ENCODE data around the gene GLCCI1. TPM values are rescaled to one million over a fixed set of nuclear protein-coding genes. Genes with fewer than 3 reads are reported as not detected.

GLCCI1 gene
- polyA plus RNA-seq, 1 donor: 14.6 TPM

DNA sequence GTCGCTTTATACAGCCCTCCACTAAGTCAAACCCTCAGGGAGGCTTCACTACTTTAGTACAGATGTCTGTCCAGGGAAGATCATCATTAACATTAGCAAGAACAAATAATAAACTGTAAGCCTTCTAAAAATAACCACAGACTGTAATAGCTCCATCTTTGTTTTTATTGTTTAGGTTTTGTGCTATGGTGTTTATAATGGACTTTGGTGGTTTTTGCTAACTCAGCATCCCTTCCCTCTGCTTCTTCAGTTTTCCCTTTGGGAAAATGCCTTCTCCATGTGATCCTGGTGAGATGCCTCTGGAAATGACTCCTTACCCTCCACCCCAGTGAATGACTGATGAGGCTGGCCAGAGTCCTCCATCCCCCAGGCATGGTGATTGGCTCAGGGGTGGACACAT lies 162.1 kb downstream of the GLCCI1 start:
- DNase-seq (ENCODE audit: low read depth): no peak

DNA sequence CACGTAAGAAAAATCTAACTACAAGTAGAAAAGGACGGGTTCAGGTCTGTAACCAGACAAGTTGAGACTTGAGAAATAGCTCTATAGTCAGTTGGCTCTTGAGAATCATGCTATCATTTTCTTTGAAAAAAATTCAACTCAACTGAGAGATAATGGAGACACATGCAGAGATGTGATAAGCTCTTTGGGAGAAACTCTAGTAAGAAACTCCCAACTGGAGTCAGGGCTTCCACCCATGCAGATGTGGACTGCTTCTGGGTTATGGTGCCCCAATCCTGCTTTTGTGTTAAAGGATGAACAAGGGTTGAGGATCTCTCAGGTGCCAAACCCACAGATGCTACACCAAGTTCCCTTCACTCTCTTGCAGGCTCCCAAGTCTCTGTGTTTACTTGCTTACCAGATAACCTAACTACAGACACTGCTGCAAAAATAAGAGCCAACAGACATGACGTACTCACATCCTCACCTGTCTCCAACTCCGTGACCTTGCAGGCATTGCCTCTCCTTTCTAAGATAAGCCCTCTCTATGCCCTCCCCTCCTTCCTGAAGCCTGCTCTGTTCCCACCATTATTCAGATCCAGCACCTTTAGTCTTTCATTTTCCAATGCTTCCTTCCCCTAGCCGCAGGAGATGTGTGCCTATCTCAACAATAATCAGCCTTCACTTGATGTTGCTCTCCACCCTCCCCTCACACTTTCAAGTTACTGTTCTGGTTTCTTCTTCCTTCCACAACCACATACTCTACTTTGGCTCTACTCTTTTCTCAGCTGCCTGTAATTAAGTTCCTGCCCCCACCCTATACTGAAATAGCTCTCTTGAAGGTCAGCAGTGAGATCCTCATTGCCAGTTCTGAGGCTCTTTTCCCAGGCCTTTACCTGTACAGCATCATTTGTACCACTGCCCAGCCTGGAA lies 163.4 kb downstream of the GLCCI1 start:
- DNase-seq (ENCODE audit: low read depth): no peak

DNA sequence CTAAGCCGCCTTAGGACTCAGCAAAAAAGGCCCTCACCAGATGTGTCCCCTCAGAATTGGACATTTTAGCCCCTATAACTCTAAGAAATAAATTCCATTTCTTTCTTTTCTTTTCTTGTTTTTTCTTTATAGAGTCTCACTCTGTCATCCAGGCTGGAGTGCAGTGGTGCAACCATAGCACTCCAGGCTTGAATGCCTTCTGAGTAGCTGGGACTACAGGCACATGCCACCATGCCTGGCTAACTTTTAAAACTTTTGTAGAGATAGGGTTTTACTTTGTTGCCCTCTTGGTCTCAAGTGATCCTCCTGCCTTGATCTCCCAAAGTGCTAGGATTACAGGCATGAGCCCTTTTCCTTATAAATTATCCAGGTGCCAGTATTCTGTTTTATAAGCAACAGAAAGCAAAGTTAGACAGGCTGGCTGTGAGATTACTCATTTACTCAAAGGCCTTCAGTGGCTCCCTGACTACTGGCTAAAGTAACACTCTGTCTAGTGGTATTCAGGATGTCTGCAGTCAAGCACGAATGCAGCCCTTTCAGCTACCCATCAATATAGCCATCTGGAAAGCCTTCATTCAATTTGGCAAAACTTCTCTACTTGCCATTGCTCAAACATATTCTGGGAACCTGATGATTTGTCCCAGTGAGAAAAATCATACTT lies 164.7 kb downstream of the GLCCI1 start:
- no peak for DNase-seq (ENCODE audit: low read depth)

DNA sequence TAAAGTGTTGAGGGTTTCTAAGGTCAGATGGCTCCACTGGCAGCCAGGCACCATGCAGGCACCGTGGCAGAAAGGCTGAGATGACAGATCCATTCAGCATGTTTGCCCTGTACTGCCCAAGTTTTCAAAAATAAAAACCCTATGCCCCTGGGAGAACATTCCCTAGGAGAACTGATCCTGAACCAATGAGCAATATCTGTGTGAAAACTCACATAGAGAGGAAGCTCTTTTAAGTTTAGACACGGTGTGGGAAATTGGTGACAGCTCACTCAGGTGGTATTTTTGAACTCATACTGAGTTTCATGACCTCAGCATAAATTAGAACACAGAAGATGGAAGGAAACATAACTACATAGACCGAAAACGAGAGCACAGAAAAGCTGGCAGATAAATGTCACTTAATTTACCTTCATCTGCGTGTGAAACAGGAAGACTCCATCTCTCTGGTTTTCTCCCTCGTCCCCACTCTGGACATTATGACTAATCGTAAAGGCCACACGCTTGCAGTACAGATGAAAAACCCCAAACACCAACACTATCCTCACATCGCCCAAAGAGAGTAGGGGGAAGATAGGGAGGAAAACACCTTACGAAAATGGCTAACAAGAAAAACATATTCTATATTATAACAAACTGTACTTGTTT lies 165.6 kb downstream of the GLCCI1 start:
- DNase-seq (ENCODE audit: low read depth): no peak

DNA sequence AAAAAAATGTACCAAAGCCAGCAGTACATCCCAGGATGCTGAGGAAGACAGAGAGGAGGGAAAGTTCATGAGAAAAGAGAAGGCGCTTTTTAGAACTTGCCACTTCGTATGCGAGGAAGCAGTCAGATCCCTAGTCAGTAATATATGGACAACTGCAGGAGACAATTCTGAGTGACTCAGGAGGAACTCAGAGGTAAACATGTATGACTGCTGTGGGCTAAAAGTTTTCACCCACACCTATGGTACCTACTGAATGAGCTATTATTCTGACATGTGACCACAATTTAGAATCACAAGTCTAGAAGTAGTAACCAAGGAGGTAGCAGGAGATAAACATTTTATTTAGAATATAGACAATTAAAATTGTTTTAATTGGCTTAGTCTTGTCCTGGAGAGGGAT lies 166.8 kb downstream of the GLCCI1 start:
- no peak for DNase-seq (ENCODE audit: low read depth)

DNA sequence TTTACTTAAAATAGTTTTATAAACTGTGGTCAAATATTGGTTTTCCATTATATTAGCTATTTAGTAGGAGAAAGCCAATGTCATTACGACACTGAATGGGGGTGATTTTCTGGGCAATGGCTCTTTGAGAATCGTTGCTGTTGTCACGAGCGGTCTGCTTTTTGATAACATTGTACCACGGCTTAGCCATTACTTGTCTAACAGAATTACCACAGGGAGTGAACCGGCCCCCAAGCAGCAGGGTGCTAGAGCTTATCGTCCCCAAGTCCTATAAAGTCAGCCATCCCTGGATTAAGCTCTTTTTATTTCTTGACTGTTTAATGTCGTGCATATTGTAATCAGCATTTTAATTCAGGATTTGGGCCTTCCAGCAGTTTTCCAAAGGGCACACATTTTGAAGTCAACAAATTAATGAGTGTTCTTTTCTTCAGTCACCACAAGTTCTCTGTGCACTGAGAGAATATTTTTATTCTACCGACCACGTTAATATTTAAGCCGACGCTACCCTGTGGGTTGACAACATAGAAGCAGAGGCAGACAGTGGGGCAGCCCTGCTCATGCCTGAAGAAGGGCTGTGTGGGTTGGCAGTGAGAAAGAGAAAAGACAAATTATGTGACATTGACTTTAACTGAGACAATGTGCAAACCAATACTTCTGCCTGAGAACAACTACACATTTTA lies 167.6 kb downstream of the GLCCI1 start:
- DNase-seq (ENCODE audit: low read depth): no peak

Measured in forelimb muscle (tissue), 1 donor.